Brain pericyte (primary cell): Measurements from ENCODE around the gene AMBP.
A peak's percentile ranks its signal among the peaks of the same experiment; 100 is the strongest.
"Not testable (repeated sequence)": the region's sequence is repeated elsewhere in the genome, so short reads cannot be mapped to it uniquely, and the experiment has no call there.

Source experiments
- DNase-seq: peaks from one replicate; pipeline ENCODE4 v3.0.0-alpha.2; 2012; ENCODE audit warnings: low read depth, low spot score

Gene AMBP

DNA sequence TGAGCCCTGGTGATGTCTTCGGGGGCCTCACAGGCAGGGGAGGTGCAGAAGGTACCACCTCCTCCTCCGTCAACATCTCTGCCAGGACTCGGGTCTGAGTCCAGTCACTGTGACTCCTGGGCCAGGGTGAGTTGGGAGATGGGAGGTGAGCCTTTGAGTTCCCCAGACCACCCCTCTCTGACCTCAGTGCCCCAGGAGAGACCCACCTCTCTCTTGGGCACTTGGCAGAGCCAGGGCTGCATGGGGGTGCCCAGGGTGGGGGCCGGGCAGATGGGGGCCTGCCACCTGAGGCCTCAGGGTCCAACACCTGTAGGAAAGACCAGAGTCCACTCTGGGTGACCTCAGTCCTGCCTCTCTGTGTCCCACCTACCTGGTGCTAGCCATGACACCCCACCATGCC lies 14.2 kb upstream of the AMBP start:
- DNase-seq = no peak

DNA sequence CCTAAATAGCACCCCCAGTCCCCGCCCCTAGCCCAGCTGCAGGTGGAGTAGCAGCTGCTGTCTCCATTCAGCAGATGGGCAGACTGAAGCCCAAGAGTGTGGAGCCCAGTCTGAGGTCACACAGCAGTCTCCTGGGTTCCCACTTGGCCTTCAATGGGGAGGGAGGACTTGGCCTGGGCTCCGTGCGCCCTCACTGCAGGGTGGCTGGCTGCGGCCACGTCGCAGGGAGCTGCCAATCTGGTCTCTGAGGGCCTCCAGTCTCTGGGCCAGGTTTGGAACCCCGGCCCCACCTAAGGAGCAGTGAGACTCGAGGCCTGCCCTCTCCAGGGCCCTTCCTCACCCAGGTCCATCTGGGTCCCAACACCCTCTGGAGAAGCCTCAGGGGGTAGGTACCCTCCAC lies 13.6 kb upstream of the AMBP start:
- no peak for DNase-seq

DNA sequence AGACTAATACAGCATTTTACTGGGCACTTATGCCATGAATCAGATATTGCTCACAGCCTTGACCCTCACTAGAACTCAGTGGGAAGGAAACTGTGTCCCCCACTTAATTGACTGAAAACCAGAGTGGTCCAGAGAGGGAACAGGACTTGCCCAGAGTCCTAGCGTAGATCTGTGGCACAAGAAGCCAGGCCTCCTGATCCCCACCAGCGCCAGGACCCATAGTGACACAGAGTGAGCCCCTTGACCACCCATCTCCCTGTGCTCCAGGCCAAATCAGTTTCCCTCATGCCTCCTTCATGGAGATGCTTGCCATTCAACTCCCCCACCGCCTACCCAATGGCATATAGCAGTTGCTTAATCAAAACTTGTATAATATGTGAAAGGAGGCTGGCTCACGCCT lies 12.7 kb upstream of the AMBP start:
- no peak for DNase-seq

DNA sequence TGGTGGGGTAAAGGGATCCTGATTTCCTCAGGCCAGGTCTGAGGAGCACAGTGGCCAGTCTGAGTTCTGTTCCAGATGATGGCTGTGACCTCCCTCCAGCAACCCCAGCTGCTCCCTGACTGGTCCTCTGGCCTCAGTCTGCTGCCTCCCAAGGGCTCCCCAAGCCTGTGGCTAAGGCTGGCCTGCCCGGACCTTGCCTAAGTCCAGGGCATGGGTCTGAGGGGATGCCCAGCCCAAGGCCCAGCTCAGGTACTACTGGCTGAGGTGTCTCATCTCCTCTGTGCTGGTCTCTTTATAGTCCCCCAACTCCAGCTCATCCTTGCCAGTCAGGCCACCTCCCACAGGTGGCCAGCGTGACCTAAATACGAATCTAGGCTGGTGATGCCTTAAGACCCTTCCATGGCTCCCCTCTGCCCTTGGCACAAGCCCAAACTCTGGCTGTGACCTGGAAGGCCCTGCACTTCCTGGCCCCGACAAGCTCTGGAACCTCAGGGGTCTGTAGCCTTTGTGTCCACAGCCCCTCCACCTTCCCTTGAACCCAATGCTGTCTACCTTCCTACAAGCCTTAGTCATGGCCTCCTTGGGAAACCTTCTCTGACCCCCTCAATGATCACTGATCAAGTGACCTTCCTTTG lies 11.2 kb upstream of the AMBP start:
- DNase-seq = no peak

DNA sequence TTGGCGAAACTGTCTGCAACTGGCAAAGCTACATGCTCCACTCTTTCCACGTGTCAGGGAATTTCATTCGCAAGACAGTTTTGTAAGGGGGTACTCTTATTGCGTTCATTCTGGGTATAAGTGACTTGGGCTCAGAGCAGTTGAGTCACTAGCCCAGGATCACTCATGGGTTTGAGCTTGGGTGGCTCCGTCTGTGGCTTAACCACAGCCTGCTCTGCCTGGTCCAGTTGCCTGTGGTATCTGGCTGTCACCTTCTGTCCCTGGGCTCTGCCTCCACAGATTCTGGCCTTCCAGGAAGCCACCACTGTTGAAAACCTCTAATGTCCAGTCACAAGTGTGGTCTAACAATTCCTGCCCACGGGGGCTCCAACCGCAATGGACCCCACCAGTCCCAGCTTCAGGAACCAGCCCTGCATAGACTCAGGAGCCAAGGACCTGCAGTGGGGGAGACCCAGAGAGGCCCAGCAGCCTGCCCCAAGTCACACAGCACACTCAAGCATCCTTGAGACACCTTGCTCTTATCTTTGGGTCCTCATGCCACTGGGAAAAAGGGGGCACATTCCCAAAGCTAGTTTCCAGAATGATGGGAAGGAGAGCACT lies 10.6 kb upstream of the AMBP start:
- DNase-seq = no peak

DNA sequence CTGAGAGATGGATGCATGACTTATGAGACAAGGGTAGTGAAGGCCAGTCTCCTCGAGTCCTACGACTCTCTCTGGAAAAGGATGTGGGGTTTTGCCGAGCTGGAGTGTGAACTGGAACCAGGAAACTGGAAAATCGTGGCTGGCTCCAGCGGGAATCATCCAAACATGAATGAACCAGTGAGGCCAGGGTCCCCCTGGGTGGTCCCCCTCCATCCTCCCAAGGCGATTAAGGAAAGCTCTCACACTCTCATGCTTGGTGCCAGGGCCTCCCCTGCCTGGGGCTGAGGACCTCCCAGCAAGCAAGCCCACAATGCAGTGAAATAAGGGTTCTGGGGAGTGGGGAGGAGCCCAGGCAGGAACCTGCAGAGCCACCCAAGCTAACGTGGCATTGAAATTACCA lies 9.6 kb upstream of the AMBP start:
- DNase-seq = no peak

DNA sequence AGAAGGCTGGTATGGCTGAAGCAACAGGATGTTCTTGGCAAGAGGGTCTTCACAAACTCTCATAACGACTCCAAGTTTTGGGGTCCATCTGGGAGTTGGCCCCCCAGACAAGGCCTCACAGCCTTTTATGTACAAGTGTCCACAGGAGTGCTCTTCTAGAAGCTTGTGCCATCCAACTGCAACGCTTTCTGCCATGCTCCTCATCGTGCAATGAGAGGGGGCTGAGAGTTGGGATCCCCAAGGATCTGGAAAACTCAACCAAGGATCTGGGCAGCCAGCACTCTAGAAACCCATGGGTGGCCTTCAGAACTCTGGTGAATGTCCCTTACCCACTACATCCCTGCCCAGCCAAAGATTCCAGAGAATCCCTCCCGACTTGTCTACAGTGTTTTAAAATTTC lies 8.5 kb upstream of the AMBP start:
- no peak for DNase-seq

DNA sequence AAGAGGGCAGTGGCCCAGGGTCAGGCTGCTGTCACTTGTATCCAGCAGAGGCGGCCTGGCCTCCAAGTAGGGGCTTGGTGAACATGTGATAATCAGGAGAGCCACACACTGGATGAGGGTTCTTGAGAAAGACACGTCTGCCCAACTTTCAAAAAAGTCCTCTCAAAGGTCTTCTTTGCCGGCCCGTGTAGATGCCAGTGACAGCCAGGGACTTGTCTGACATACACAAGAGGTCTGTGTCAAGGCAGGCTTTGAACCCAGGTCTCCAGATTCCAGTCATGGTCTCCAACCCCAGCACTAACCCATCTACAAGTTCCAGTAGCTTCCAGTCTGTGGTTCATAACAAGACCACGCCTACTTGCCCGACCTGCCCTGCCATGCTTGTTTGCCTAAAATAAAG lies 7.9 kb upstream of the AMBP start:
- DNase-seq = no peak

DNA sequence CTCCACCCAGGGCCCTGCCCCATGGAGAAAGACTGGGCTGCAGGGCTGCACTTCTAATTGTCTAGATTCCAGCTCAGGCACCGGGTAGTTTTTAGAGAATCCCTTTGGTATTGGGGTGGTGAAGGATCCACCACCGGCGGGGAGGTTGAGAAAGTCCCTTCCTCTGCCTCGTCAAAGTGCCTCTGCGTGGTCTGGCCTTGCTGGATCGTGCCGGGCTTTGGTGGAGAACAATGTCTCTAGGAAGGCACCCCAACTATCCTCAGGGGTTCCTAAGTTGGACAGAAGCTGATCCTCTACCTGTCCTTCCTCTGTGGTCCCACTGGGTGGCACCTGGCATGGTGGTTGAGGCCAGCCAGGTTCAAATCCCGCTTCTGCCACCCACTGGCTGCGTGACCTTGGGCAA lies 7.3 kb upstream of the AMBP start:
- DNase-seq = no peak

DNA sequence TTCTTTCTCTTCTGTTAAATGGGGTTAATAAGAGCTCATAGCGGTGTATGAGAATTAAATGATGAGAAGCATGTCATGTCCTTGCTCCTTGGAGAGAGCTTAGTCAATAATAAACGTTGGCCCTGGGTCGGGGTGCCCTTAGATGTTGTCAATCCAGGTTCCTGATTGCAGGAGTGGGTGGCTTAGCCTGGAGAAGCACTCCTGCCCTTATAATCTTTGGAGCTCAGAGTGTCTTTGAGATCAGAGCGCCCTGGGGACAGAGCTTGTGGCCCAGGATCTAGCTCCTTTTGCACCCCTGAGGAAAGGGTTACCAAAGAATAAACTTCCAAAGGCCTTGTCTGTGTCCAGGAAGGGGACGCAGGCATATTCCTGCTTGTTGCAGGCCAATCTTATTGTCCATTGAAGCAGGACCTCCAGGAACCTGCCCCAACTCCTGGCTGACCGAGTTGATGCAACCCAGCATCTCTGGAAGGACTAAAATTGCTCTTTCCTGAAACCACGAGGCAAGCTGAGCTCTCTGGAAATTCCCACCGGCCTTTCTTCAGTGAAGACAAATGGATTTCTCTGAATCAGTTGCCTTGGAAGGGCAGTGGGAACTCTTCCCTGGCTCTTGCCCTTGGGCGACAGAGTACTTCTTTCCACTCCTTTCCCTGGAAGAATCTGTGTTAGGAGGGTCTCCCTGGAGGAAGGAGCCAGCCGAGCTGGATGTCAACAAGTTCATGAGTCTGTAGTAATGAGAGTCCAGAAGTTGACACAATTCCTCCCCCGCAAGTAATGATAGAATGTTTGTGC lies 6.4 kb upstream of the AMBP start:
- DNase-seq = no peak

DNA sequence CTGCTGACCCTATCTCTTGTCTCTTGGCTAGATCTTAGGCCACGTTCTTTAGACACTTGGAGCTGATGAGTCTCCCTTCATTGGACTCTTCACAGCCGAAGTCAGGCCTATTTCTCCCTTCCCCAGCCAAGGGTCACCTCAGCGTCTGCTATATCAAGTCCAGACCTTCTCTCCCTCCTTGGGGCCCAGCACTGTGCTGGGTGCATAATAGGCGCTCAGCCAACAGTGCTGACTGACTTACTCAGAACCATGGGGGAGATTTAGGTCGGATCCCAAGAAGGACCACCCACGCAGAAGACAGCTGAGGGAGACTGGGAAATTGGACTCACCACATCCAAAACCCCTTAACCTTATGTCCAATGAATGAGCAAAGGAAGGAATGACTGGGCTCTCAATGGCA lies 5.6 kb upstream of the AMBP start:
- DNase-seq = no peak

DNA sequence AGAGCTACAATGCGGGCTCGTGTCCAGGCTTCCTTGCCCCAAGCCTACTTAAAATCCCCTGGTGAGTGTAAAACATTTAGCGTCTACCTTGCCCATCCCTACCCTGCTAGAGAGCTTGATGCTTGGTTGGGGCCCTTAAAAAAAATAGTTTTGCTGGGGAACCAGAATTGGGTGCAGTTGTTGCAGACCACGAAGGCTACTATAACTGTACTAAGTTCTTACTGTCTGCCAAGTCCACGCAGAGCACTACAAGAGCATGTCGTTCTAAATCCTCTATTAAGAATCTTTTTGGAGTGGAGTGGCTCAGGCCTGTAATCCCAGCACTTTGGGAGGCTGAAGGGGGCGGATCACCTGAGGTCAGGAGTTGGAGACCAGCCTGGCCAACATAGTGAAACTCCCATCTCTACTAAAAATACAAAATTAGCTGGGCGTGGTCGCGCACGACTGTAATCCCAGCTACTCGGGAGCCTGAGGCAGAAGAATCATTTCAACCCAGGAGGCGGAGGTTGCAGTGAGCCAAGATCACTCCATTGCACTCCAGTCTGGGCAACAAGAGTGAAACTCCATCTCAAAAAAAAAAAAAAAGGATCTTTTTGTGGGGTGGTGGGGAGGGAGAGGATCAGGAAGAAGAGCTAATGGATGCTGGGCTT lies 4.8 kb upstream of the AMBP start:
- not testable (repeated sequence) for DNase-seq

DNA sequence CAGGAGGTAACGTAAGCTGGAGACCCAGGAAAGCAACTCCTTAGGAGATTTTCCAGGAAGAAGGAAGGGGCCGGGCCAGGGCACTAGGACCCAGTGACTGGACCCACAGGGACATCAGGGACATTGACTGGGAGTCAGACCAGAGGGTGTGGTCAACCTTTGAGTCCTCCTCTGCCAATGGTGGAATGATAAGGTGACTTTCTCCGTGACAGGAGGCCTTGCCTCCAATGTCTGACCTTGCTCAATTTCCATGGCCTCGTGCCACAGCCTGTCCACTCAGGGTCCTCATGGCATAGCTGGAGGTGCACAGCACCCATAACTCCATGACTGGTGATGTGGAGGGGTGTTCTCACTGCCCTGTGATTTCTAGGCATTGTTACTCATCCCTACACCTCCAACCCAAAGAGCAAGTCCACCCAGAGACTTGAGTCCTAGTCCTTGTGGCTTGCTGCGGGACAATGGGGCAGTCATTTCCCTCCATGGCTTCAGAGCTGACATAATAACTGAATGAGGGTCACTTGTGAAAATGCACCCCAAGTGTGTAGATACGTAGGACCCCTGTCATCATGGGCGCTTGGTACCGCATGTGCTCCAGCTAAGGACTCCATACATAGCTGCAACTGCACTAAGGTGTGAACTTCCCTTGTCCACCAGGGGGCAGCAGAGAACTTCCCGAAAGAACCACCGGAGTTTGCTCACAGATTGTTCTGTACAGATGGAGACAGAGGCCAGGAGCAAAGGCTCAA lies 4.1 kb upstream of the AMBP start:
- peak; percentile 38 for DNase-seq

DNA sequence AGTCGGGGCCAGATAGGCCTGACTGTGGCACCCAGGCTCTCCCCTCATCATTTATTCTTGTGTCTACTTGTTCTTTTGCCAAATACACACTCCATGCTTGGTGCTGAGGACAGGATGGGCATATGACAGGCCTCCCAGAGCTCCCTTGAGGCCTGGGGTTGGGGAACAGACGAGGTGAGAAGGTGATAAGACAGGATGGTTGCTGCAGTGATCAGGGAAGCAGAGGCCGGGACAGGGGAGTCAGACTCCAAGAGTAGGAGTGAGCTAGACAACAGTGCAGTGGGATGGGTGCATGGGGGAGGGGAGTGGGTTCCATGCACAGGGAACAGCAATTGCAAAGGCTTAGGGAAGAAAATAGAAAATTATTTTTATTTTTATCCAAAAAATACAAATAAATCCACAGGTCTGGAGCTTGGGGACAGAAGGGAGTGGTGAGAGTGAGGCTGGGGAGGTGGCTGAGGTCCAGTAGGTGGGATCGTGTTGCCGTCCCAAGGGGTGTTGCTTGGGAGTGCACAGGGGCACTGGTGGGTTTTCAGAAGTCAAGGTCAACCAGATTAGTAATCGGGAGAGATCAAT lies 3.4 kb upstream of the AMBP start:
- no peak for DNase-seq

DNA sequence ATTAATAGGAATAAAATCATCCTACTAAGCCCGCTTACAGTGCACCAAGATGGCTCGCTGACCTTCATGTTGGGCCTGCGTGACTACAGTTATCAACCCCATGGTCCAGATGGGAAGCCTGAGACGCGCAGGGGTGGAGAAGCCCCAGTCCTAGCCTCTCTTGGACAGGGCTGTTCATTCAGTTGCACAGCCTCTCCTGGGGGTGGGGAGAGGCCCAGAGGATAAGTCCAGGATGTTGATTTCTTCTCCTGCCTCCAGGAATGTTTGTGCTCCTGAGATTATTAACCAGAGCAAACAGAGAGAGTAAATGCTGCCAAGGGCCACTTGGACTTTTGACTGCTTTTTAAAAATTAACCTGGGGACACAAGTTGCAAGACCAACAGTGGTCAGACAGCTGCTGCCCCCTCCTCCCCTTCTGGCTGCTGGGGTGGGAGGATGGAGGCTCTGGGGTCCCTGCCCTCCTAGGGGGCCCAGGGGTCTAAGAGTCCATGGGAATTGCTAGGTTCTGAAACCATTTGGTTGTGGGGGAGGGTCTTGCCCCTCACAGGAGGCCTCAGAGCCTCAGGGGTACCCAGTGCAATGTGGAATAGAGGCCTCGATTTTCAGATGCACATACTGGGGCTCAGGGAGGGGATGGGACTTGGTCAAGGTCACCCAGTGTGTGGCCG lies 2.8 kb upstream of the AMBP start:
- no peak for DNase-seq

DNA sequence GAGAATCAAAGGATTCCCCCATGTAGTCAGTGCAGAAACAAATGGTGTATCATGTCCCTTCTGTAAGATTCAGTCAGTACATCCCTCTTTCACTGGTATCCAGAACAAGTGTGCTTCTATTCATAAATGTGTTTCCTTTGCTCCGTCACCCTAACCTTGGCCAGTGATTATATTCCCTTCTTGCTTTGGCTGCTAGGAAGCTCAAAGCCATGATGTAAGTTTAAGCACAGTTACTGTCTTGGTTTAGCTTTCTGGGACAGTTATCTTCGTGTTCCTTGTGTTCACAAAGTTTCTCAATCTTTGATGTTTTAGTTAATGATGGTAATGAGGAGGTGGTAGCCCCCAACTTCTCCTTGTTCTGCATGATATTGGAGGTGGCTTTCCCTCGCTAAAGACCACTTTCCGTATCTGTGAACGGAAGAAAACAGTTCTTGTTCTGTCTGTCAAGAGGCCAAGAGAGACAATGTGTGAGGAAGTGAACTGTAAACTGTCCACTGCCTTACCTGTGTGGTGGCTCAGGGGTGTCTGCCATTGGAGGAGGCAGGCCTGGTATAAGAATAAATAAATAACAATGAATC lies 2.2 kb upstream of the AMBP start:
- DNase-seq = no peak

DNA sequence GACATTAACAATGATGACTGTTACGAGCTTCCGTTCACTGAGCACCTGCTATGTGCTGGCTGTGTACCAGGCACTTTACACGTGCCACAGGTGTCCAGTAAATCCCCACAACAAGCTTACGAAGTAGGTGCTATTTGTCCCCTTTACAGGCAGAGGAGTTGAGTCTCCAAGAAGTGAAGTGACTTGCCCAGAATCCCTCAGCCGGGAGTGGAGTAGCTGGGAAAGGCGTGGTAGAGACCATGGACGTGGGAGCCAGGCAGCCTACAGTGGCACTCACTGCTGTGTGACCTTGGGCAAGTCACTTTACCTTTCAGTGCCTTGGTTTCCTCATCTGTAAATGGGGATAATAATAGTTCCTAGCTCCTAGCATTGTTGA lies 669 bp upstream of the AMBP start:
- DNase-seq = no peak

DNA sequence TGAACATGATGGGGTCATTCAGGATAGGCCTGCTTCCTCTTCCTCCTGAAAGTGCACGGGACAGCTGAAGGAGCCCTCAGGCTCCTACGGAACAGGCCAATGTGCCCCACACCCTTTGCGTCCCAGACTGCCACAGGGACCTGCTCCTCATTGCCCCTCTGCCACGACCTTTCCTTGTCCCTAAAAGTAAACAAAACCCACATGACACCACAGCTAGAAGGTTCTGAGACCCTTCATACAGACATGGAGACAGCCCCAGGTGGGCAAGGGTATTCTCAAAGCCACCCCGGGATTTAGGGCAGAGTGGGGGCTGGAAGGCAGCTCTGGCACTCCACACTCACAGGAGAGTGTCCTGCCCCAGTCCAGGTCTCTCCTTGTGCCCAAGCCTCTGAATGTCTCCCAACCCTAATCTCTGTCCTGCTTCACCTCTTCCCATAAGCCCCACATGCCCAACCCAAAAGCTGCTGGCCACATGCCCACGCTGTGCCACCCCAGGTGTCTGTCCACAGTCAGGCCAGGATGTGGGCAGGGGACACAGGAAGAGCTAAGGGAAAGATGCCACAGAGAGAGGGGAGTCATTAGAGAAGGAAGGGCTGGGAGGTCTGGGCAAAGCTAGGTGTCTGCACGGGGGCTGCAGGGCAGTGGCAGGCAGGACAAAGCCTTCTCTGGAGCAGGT lies 800 bp downstream of the AMBP start:
- no peak for DNase-seq

DNA sequence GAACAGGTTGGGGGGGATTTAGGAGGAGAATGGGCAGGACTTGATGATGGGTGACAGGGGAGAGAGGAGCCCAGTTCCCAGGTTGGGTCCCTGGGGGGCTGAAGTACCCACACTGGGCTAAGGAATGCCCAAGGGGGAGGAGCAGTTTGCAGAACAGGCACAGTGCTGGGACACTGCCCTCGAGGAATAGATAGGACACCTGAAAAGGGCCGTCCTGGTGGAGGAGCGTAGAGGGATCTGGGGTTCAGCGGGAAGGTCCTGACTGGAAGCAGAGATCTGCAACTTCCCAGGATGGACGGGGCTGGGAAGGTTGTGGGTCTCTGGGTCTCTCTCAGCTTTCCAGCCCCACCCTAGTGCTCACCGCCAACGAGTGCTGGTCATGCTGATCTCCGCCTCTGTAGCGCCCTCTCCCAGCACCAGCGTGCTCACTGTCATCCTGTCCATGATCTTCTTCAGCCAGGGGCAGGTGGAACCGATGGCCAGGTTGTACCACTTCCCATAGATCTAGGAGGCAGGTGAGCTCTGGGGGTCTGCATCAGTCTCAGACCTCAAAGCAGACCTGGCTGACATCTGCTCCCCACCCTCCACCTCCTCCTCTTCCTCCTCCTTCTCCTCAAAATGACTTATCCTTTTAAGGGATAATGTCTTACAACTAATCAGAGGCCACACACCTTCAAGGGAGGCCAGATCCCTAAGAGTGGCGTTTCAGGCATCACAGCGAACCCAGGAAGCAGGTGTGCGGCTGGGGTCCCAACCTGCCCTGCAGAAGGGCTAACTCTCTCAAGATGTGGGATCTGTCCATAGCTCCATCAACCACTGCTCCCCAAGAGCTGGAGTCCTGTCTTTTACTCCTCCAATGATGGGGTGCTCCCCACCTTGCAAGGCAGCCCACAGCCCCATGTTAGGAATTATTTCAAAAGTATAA lies 1.6 kb downstream of the AMBP start:
- DNase-seq = no peak
